Stimulated activated CD8-positive, alpha-beta memory T cell treated with anti-CD3 and anti-CD28 coated beads, Interleukin-15, amount 100 ng/mL, for 1 hour (primary cell): ENCODE results near the gene TMEM44.
"Not testable (repeated sequence)": the region's sequence is repeated elsewhere in the genome, so short reads cannot be mapped to it uniquely, and the experiment has no call there.

Experiments used
- DNase-seq: peaks from one replicate; pipeline ENCODE4 v3.0.0-alpha.2; 2020; ENCODE audit warnings: low read depth

The TMEM44 gene

GRCh38 chr3:194555175-194556062 lies 77.8 kb downstream of the TMEM44 start:
- DNase-seq = no peak

- DNase-seq = no peak
Observed at GRCh38 chr3:194554473-194555123, 78.6 kb downstream of the TMEM44 start.

GRCh38 chr3:194552327-194552949 lies 80.8 kb downstream of the TMEM44 start:
- DNase-seq = no peak

GRCh38 chr3:194549853-194550252 lies 83.4 kb downstream of the TMEM44 start:
- DNase-seq = no peak

- no peak for DNase-seq
Observed at GRCh38 chr3:194548346-194549321, 84.6 kb downstream of the TMEM44 start.

GRCh38 chr3:194547042-194547441 lies 86.2 kb downstream of the TMEM44 start:
- DNase-seq = no peak

- DNase-seq = not testable (repeated sequence)
Observed at GRCh38 chr3:194545538-194545937, 87.7 kb downstream of the TMEM44 start.

- no peak for DNase-seq
Observed at GRCh38 chr3:194543550-194543949, 89.7 kb downstream of the TMEM44 start.

- no peak for DNase-seq
Observed at GRCh38 chr3:194541483-194541882, 91.7 kb downstream of the TMEM44 start.

GRCh38 chr3:194540274-194540905 lies 92.8 kb downstream of the TMEM44 start:
- no peak for DNase-seq

- no peak for DNase-seq
Observed at GRCh38 chr3:194539498-194539897, 93.7 kb downstream of the TMEM44 start.

- no peak for DNase-seq
Observed at GRCh38 chr3:194537732-194538247, 95.4 kb downstream of the TMEM44 start.
